Stimulated activated CD8-positive, alpha-beta memory T cell treated with anti-CD3 and anti-CD28 coated beads, Interleukin-12 subunit alpha, Interleukin-12 subunit beta, amount 100 ng/mL, for 24 hours (primary cell): Measurements from ENCODE around the gene FCGR3A.
"Not testable (repeated sequence)": the region's sequence is repeated elsewhere in the genome, so short reads cannot be mapped to it uniquely, and the experiment has no call there.

ENCODE experiments used
- DNase-seq: peaks from one replicate; pipeline ENCODE4 v3.0.0-alpha.2; 2020; ENCODE audit errors: extremely low read depth

FCGR3A gene

GRCh38 chr1:161556990-161557389, 7.4 kb upstream of the FCGR3A start:
- not testable (repeated sequence) for DNase-seq

- DNase-seq = not testable (repeated sequence)
Observed at GRCh38 chr1:161556143-161556542, 6.5 kb upstream of the FCGR3A start.

- not testable (repeated sequence) for DNase-seq
Observed at GRCh38 chr1:161554815-161555417, 5.3 kb upstream of the FCGR3A start.

- DNase-seq = not testable (repeated sequence)
Observed at GRCh38 chr1:161554340-161554739, 4.7 kb upstream of the FCGR3A start.

GRCh38 chr1:161553631-161554030, 4.0 kb upstream of the FCGR3A start:
- not testable (repeated sequence) for DNase-seq

GRCh38 chr1:161550942-161551341, 1.3 kb upstream of the FCGR3A start:
- not testable (repeated sequence) for DNase-seq

GRCh38 chr1:161548749-161549406, 740 bp downstream of the FCGR3A start:
- DNase-seq = not testable (repeated sequence)

GRCh38 chr1:161547995-161548741, 1.4 kb downstream of the FCGR3A start:
- not testable (repeated sequence) for DNase-seq

GRCh38 chr1:161545005-161545731, 4.5 kb downstream of the FCGR3A start:
- not testable (repeated sequence) for DNase-seq

- DNase-seq = not testable (repeated sequence)
Observed at GRCh38 chr1:161543125-161543524, 6.5 kb downstream of the FCGR3A start.

- not testable (repeated sequence) for DNase-seq
Observed at GRCh38 chr1:161542091-161542559, 7.5 kb downstream of the FCGR3A start.

- not testable (repeated sequence) for DNase-seq
Observed at GRCh38 chr1:161540570-161540960, 9.1 kb downstream of the FCGR3A start.

- peak; percentile 86 for DNase-seq
Observed at GRCh38 chr1:161539731-161540569, 9.7 kb downstream of the FCGR3A start.

GRCh38 chr1:161538925-161539479, 10.6 kb downstream of the FCGR3A start:
- not testable (repeated sequence) for DNase-seq

- DNase-seq = not testable (repeated sequence)
Observed at GRCh38 chr1:161537068-161537669, 12.4 kb downstream of the FCGR3A start.

GRCh38 chr1:161532644-161533567, 16.7 kb downstream of the FCGR3A start:
- DNase-seq = not testable (repeated sequence)

- DNase-seq = no peak
Observed at GRCh38 chr1:161531986-161532643, 17.5 kb downstream of the FCGR3A start.
